Uterus (tissue), 2 donors: ENCODE results near the gene HLA-G.

Experiments
- POLR2A ChIP-seq, 2 donors: fragments of 450-650 bp; IDR thresholded peaks; one replicate each; pipeline ENCODE4 v1.6.1; 2016; ENCODE audit warnings: antibody characterized with exemption in 2 of 2, mild to moderate bottlenecking in 1 of 2, moderate library complexity in 1 of 2
- TF ChIP-seq, protein P1 (sequence below), 4 experiments: fragments of 200-600 bp in 2 of 4; fragments of 450-650 bp in 2 of 4; sonication (generic) in 2 of 4; IDR thresholded peaks; one replicate each; pipeline ENCODE4 v1.5.1; 2016 to 2019; ENCODE audit warnings: antibody characterized with exemption in 4 of 4, mild to moderate bottlenecking in 2 of 4, moderate library complexity in 1 of 4

DNA sequence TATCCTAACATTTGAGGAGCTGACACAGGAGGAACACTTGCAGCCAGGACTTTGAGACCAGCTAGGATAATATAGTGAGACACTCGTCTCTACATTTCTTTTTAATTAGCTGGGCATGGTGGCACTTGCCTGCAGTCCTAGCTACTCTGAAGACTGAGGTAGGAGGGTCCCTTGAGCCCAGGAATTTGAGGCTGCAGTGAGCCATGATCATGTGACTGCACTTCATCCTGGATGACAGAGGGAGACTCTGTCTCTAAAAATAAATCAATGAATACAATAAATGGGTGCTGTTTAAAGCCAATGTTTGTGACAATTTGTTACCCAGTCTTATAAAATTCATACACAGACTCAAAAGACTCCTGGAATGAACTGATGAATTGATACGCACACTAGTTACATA is 1.8 kb upstream of the HLA-G start:
- TF ChIP-seq, protein P1, sequence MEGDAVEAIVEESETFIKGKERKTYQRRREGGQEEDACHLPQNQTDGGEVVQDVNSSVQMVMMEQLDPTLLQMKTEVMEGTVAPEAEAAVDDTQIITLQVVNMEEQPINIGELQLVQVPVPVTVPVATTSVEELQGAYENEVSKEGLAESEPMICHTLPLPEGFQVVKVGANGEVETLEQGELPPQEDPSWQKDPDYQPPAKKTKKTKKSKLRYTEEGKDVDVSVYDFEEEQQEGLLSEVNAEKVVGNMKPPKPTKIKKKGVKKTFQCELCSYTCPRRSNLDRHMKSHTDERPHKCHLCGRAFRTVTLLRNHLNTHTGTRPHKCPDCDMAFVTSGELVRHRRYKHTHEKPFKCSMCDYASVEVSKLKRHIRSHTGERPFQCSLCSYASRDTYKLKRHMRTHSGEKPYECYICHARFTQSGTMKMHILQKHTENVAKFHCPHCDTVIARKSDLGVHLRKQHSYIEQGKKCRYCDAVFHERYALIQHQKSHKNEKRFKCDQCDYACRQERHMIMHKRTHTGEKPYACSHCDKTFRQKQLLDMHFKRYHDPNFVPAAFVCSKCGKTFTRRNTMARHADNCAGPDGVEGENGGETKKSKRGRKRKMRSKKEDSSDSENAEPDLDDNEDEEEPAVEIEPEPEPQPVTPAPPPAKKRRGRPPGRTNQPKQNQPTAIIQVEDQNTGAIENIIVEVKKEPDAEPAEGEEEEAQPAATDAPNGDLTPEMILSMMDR (IDR thresholded peaks at IDR 0.05) = no peak
- TF ChIP-seq POLR2A (IDR thresholded peaks at IDR 0.05) = no peak
